Subcutaneous abdominal adipose tissue (tissue), 5 donors: ENCODE data around the gene SELENOM.
"Not testable (repeated sequence)": the region's sequence is repeated elsewhere in the genome, so short reads cannot be mapped to it uniquely, and the experiment has no call there.

Experiments
- H3K27ac ChIP-seq: one replicate; pipeline ENCODE4 v1.7.0; 2013; ENCODE audit warnings: low read depth, mild to moderate bottlenecking, inconsistent platforms, low read length, moderate library complexity
- H3K27me3 ChIP-seq, 5 donors: one replicate each; pipeline ENCODE4 v1.7.0; 2013; ENCODE audit warnings: low read length in 5 of 5, inconsistent platforms in 1 of 5; ENCODE audit not compliant: control insufficient read depth in 5 of 5, insufficient read depth in 4 of 5
- H3K36me3 ChIP-seq, 5 donors: one replicate each; pipeline ENCODE4 v1.7.0; 2013; ENCODE audit warnings: low read length in 5 of 5; ENCODE audit not compliant: control insufficient read depth in 5 of 5, insufficient read depth in 5 of 5
- H3K4me1 ChIP-seq, 5 donors: one replicate each; pipeline ENCODE4 v1.7.0; 2013; ENCODE audit warnings: low read length in 5 of 5, mild to moderate bottlenecking in 3 of 5, moderate library complexity in 1 of 5; ENCODE audit not compliant: control insufficient read depth in 5 of 5, insufficient read depth in 5 of 5
- H3K4me3 ChIP-seq, 5 donors: one replicate each; pipeline ENCODE4 v1.7.0; 2013; ENCODE audit warnings: low read length in 5 of 5, low read depth in 1 of 5
- H3K9ac ChIP-seq, 5 donors: one replicate each; pipeline ENCODE4 v1.7.0; 2013; ENCODE audit warnings: low read length in 5 of 5, mild to moderate bottlenecking in 4 of 5, moderate library complexity in 3 of 5
- H3K9me3 ChIP-seq, 5 donors: one replicate each; pipeline ENCODE4 v1.7.0; 2013; ENCODE audit warnings: low read length in 5 of 5; ENCODE audit not compliant: control insufficient read depth in 5 of 5
- donor health status: healthy.
- donor health status: healthy.
- donor health status: healthy.
- donor health status: healthy.
- donor health status: healthy.

SELENOM gene

DNA sequence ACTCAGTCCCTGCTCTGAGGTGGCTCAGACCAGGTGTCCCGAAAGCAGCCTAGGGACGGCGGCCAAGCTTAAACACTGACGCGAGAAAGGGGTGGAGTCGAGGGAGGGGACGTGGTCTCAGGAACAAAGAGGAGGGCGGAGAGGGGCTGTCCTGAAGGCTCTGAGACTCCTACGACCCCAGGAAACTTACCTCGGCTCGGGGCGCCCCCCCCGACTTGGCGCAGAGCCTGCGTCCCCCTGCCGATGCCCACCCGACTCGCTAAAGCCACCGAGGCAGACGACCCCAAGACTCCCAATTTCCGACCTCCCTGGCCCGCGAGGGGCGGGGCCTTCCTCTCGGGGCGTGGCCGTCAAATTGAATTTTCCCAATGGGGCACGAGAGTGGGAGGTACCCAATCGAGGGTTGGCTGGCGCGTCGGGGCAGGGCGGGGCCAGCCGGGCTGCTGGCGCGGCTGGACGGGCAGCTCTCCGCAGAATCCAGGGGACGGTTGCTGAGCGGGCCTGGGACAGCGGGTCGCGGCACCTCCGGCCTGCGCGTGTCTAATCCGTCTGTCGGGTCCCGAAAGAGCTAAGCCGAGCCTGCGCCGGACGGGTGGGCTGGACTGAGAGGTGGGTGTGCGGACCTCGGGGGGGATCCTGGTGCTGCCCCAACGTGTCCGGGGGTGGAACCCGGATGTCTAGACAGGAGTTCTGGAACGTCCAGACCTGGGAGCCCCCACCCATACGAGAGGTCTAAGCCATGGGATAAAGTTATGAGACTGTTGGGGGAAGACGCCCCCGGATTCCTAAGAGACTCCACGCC is 26.3 kb downstream of the SELENOM start, which contains the start of gene SMTN:
TSS of gene SMTN (plus strand) at position 471 of the 802 bp plus-strand sequence. CDS start 1,941 bp downstream, outside the sequence.
- Histone ChIP-seq H3K27me3 (no peaks in the 10 kb centered on the region), H3K4me3 (peak within 1 kb of the TSS; percentile 77 to 91 (median 80)), H3K36me3 (peaks cover 0 to 9% (median 2%) of the 10 kb centered on the region in 5 donors), H3K9ac (peak within 1 kb of the TSS; percentile 80 to 90 (median 81)), H3K9me3 (no peaks in the 10 kb centered on the region), H3K27ac (peak within 1 kb of the TSS; percentile 89), H3K4me1 (peaks cover 17 to 59% (median 56%) of the 10 kb centered on the region in 5 donors)

DNA sequence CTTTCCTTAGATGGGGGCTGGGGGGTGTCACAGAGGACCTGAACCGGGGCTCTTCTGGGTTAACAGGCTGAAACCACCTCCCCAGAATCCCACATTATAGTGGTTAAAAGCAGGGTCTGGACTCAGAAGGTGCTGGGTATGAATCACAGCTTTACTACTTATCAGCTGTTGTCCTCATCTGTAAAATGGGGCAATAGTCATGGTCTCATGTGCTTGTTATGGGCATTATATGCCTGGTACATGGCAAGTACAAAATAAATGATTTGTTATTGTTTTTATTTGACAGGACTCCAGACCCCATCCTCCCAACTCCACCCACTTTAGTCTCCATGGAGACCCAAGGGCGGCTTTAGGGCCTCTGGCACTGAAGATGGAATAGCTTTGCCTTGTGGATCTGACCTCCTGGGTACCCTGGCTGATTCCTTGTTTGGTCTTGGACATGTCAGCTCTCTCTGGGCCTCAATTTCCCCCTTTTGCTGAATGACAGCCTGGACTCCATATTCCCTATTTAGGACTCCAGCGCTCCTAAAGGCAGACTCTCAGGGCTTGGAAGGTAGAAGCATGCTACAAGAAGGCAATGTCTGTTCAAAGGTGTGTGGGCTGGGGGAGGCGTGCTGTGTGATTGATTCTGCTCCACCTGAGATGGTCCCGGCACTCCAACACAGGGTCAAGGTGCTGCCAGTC is 27.1 kb downstream of the SELENOM start:
- Histone ChIP-seq H3K4me1 (peaks cover 14 to 59% (median 53%) of the 10 kb centered on the region in 5 donors), H3K9ac (peak overlapping the region in 4 of 5 donors; percentile 74 to 90 (median 80)), H3K36me3 (peaks cover 0 to 9% (median 2%) of the 10 kb centered on the region in 5 donors), H3K27me3 (no peaks in the 10 kb centered on the region), H3K27ac (peak overlapping the region; percentile 89), H3K4me3 (peak overlapping the region; percentile 76 to 91 (median 79)), H3K9me3 (no peaks in the 10 kb centered on the region)

GRCh38 chr22:31079095-31079642 is 28.2 kb downstream of the SELENOM start:
- Histone ChIP-seq H3K9ac (no peak overlapping the region), H3K27ac (no peak overlapping the region)

DNA sequence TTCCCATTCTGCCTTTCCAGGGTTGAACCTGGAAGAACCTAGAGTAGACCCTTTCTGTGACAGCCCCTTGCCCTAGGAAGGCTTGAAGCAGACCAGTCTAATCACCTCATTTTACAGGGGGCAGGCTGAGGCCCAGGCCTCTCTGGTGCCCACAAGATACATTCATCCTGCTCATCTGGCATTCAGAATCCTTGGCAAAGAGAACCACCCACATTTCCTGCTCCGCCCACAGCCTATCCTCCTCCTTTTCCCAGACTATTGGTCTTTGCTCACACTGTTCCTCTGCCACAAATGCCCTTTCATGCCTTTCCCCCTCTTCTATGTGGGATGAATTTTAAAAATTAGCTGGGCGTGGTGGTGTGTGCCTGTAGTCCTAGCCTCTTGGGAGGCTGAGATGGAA is 29.0 kb downstream of the SELENOM start:
- not testable (repeated sequence) for H3K36me3 ChIP-seq, H3K27me3 ChIP-seq, H3K27ac ChIP-seq, H3K9me3 ChIP-seq, H3K4me3 ChIP-seq, H3K9ac ChIP-seq
- peaks cover 7 to 48% (median 40%) of the 10 kb centered on the region in 5 donors for H3K4me1 ChIP-seq

More at GRCh38 chr22:31079095-31079642, 28.2 kb downstream of the SELENOM start:
- H3K4me1 ChIP-seq: peaks cover 14 to 49% (median 45%) of the 10 kb centered on the region in 5 donors
- H3K36me3 ChIP-seq: peaks cover 0 to 9% (median 2%) of the 10 kb centered on the region in 5 donors
- H3K9me3 ChIP-seq: no peaks in the 10 kb centered on the region
- H3K4me3 ChIP-seq: no peak overlapping the region
- no peaks in the 10 kb centered on the region for H3K27me3 ChIP-seq

GRCh38 chr22:31077681-31078080 is 29.7 kb downstream of the SELENOM start:
- H3K4me3 ChIP-seq: no peak overlapping the region
- H3K27ac ChIP-seq: no peak overlapping the region
- peaks cover 4 to 45% (median 32%) of the 10 kb centered on the region in 5 donors for H3K4me1 ChIP-seq
- no peaks in the 10 kb centered on the region for H3K9me3 ChIP-seq
- no peaks in the 10 kb centered on the region for H3K27me3 ChIP-seq
- H3K9ac ChIP-seq: no peak overlapping the region
- H3K36me3 ChIP-seq: no peaks in the 10 kb centered on the region

DNA sequence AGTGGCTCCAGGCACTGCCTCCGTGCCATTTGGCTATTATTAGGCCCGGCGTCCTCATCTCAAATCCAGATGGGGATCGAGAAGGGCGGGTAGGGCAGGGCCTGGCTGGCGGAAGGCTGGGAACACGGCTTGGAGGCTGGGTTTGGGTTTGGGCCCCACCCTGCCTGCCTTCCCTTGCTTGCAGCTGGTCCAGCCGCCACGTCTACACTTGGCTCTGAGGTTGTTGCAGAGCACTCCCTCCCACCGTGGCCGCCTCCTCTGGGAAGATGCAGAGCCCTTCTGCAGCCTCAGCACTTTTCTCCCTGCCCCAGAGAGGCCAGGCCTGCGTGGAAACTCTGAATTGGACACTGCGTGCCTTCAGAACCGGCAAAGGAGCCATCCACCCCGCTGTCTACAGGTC is 31.4 kb downstream of the SELENOM start:
- no peaks in the 10 kb centered on the region for H3K36me3 ChIP-seq
- no peaks in the 10 kb centered on the region for H3K9me3 ChIP-seq
- H3K9ac ChIP-seq: peak overlapping the region in 2 of 5 donors; percentile 52 to 56
- no peaks in the 10 kb centered on the region for H3K27me3 ChIP-seq
- H3K27ac ChIP-seq: peak overlapping the region; percentile 16
- H3K4me3 ChIP-seq: peak overlapping the region in 1 of 5 donors; percentile 11
- peaks cover 4 to 29% (median 18%) of the 10 kb centered on the region in 5 donors for H3K4me1 ChIP-seq

DNA sequence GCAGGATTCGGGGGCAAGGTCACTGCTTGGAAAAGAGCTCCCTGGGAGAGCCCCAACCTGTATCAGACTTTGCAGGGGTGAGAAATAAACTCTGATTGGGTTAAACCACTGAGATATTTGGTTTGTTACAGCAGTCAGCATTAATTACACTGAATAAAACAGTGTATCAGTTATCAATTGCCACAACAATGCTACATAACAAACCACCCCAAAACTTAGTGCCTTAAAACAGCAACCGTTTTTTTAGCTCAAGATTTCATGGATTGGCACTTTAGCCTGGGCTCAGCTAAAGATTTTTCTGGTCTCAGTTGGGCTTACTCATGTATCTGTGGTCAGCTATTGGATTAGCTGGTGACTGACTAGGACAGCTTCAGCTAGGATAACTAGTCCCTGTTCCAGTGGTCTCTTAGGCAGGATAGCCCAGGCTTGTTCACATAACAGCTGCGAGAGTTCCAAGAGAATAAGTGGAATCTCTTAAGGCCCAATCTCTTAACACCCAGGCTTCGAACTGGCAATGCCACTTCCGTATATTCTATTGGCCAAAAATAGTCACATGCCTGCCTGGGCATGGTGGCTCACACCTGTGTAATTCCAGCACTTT is 33.7 kb downstream of the SELENOM start:
- not testable (repeated sequence) for H3K4me3 ChIP-seq, H3K9ac ChIP-seq, H3K9me3 ChIP-seq, H3K27me3 ChIP-seq, H3K27ac ChIP-seq, H3K36me3 ChIP-seq
- H3K4me1 ChIP-seq: peaks cover 0 to 22% (median 11%) of the 10 kb centered on the region in 5 donors

DNA sequence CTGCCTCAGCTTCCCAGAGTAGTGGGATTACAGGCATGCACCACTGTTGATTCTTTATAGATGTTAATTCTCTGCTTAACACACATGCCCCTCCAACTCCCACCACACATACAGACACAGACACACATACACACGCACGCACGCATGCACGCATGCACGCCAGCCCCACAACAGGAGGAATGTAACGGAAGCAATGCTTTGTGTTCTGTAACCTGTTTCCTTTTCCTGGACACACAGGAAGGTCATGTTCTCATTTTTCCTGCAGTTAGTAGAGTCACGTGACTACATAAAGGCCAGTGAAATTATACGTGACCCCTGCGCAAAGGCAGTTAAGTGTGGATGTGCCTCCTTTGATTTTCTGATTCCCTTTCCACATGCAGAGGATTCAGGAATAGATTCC is 34.2 kb downstream of the SELENOM start:
- H3K4me3 ChIP-seq, H3K9me3 ChIP-seq, H3K9ac ChIP-seq, H3K27ac ChIP-seq, H3K27me3 ChIP-seq, H3K36me3 ChIP-seq: not testable (repeated sequence)
- H3K4me1 ChIP-seq: peaks cover 0 to 22% (median 11%) of the 10 kb centered on the region in 5 donors

DNA sequence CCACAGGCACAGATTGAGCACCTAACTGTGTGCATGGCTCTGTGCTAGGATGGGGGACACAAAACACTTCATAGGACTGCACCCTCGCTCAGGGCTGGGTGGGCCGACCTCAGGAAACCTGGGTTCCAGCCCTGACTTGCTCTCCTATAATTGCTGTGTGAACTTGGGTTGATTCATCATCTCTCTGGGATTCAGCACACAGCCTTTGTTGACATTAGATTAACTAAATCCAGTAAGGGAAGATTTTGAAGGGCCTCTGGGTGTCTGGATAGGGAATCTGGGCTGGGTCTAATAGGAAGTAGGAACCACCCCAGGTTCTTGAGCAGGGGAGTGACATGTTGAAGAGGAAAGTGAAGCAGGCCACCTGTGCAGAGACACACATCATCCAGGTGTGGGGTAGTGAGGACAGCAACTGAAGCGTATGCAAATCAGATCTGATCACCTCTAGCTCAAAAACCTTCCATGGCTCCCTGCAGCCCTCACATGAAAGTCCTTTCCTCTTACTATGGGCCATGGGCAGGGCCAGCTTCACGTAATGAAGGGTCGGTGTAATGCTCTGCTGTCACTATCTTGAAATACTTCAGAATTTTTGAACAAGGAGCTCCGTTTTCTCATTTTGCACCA is 37.6 kb downstream of the SELENOM start:
- not testable (repeated sequence) for H3K36me3 ChIP-seq, H3K9me3 ChIP-seq, H3K27me3 ChIP-seq, H3K27ac ChIP-seq, H3K4me3 ChIP-seq, H3K9ac ChIP-seq
- peaks cover 0 to 10% (median 0%) of the 10 kb centered on the region in 5 donors for H3K4me1 ChIP-seq
